Parathyroid adenoma (tissue), 2 donors: ENCODE data around the gene TNNT3.

ENCODE experiments used
- H2AFZ ChIP-seq: fragments of 300-600 bp; sonication (generic); one replicate; pipeline ENCODE4 v1.7.0; 2017; ENCODE audit warnings: antibody characterized with exemption, mild to moderate bottlenecking
- H3K27ac ChIP-seq: fragments of 300-600 bp; sonication (generic); one replicate; pipeline ENCODE4 v1.7.0; 2017
- H3K27me3 ChIP-seq: fragments of 300-600 bp; sonication (generic); one replicate; pipeline ENCODE4 v1.7.0; 2017; ENCODE audit warnings: low read length; ENCODE audit not compliant: control insufficient read depth, insufficient read depth
- H3K36me3 ChIP-seq: fragments of 300-600 bp; sonication (generic); one replicate; pipeline ENCODE4 v1.7.0; 2017; ENCODE audit warnings: low read length; ENCODE audit not compliant: control insufficient read depth, insufficient read depth
- H3K4me1 ChIP-seq: fragments of 300-600 bp; sonication (generic); one replicate; pipeline ENCODE4 v1.7.0; 2017; ENCODE audit warnings: control low read depth
- H3K4me2 ChIP-seq: fragments of 300-600 bp; sonication (generic); one replicate; pipeline ENCODE4 v1.7.0; 2017; ENCODE audit warnings: low read length
- H3K4me3 ChIP-seq: fragments of 300-600 bp; sonication (generic); one replicate; pipeline ENCODE4 v1.7.0; 2017; ENCODE audit warnings: low read depth, low read length
- H3K79me2 ChIP-seq: fragments of 300-600 bp; sonication (generic); one replicate; pipeline ENCODE4 v1.7.0; 2017; ENCODE audit warnings: control low read depth
- H3K9ac ChIP-seq: fragments of 300-600 bp; sonication (generic); one replicate; pipeline ENCODE4 v1.7.0; 2017; ENCODE audit warnings: mild to moderate bottlenecking
- H3K9me3 ChIP-seq: fragments of 300-600 bp; sonication (generic); one replicate; pipeline ENCODE4 v1.7.0; 2017; ENCODE audit warnings: low read length; ENCODE audit not compliant: control insufficient read depth
- TF ChIP-seq, protein P1 (sequence below): fragments of 300-600 bp; sonication (generic); IDR thresholded peaks from one replicate; pipeline ENCODE4 v1.7.0; 2017; ENCODE audit warnings: antibody characterized with exemption, mild to moderate bottlenecking
- donor health status: primary hyperparathyroidism.

Gene TNNT3

DNA sequence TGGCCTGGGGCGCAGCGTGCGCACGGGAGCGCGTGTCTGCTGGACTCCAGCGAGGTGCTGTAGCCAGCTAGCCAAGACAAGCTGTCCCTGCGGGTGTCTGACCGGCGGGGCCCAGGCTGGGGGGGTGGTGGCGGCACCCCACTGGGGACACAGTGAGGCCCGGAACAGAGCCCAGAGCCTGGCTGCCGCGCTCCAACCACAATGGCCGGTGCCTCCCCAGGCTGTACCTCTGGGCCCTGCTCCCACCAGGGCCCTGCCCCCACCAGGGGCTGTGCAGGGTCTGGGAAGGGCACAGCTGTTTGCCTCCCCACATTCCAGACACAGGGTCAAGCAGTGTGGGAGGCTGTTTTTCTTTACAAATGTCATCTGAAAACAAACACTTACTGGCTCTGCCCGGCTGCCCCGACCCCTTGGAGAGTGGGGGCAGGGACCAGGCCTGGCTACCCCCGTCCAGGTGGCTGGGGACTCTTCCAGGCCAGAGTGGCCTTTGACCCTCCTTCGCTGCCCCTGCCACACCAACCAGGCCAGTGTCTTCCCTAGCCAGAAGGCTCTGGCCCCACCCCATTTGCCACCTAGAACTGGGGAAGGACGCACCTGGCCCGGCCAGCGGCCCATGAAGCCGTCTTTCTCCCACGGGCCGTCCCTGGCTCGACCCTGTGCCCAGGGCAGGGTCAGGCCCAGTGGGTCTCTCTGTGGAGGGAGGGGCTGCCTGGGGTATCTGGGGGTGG, 63.5 kb downstream of the TNNT3 start:
- H3K27ac ChIP-seq, result no peak overlapping the region
- H3K79me2 ChIP-seq, result no peaks in the 10 kb centered on the region
- no peak overlapping the region for H3K9ac ChIP-seq
- no peak overlapping the region for H3K4me2 ChIP-seq
- TF ChIP-seq, protein P1, sequence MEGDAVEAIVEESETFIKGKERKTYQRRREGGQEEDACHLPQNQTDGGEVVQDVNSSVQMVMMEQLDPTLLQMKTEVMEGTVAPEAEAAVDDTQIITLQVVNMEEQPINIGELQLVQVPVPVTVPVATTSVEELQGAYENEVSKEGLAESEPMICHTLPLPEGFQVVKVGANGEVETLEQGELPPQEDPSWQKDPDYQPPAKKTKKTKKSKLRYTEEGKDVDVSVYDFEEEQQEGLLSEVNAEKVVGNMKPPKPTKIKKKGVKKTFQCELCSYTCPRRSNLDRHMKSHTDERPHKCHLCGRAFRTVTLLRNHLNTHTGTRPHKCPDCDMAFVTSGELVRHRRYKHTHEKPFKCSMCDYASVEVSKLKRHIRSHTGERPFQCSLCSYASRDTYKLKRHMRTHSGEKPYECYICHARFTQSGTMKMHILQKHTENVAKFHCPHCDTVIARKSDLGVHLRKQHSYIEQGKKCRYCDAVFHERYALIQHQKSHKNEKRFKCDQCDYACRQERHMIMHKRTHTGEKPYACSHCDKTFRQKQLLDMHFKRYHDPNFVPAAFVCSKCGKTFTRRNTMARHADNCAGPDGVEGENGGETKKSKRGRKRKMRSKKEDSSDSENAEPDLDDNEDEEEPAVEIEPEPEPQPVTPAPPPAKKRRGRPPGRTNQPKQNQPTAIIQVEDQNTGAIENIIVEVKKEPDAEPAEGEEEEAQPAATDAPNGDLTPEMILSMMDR, result no peak
- no peak overlapping the region for H3K4me3 ChIP-seq
- no peaks in the 10 kb centered on the region for H3K36me3 ChIP-seq
- H3K27me3 ChIP-seq, result no peaks in the 10 kb centered on the region
- no peaks in the 10 kb centered on the region for H3K4me1 ChIP-seq
- H2AFZ ChIP-seq, result no peak overlapping the region
- H3K9me3 ChIP-seq, result no peaks in the 10 kb centered on the region

DNA sequence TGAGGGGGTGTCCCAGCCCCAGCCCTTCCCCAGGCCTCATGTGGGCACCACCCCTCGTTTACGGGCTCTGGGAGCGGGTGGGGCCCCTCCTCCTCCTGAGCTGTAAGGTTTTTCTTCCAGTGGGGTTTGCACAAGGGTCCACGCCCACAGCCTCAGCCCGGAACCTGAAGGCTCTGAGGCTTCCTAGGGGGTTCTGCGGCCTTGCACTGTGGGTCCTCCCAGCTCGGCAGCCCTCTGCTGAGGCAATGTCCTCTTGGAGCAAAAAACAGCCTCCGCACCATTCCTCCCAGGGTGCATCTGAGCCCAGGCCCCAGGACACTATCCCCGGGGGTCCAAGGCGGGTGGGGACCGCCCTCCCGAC, 64.1 kb downstream of the TNNT3 start:
- H3K9me3 ChIP-seq, result no peaks in the 10 kb centered on the region
- no peaks in the 10 kb centered on the region for H3K4me1 ChIP-seq
- no peak overlapping the region for H3K4me2 ChIP-seq
- no peak overlapping the region for H3K4me3 ChIP-seq
- H3K9ac ChIP-seq, result no peak overlapping the region
- H2AFZ ChIP-seq, result no peak overlapping the region
- H3K36me3 ChIP-seq, result no peaks in the 10 kb centered on the region
- TF ChIP-seq, protein P1, result no peak
- no peak overlapping the region for H3K27ac ChIP-seq
- H3K27me3 ChIP-seq, result no peaks in the 10 kb centered on the region
- H3K79me2 ChIP-seq, result no peaks in the 10 kb centered on the region

DNA sequence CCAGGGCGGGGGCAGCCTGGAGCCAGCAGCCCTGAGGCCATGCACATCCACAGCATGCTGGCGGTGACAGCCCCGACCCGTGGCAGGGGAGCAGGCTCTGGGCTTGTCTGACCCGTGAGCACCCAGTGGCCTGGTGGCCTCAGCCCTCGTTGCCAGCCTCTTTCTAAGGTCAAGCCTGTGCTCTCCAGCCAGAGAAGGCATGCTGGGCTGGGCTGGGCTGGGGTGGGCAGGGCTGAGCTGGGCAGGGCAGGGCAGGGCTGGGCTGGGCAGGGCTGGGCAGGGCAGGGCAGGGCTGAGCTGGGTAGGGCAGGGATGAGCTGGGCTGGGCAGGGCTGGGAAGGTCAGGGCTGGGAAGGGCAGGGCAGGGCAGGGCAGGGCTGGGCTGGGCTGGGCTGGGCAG, 67.5 kb downstream of the TNNT3 start:
- no peaks in the 10 kb centered on the region for H3K79me2 ChIP-seq
- no peak overlapping the region for H3K27ac ChIP-seq
- TF ChIP-seq, protein P1, result no peak
- no peak overlapping the region for H2AFZ ChIP-seq
- no peaks in the 10 kb centered on the region for H3K9me3 ChIP-seq
- H3K27me3 ChIP-seq, result no peaks in the 10 kb centered on the region
- H3K4me2 ChIP-seq, result no peak overlapping the region
- no peaks in the 10 kb centered on the region for H3K4me1 ChIP-seq
- no peaks in the 10 kb centered on the region for H3K36me3 ChIP-seq
- no peak overlapping the region for H3K9ac ChIP-seq
- no peak overlapping the region for H3K4me3 ChIP-seq

DNA sequence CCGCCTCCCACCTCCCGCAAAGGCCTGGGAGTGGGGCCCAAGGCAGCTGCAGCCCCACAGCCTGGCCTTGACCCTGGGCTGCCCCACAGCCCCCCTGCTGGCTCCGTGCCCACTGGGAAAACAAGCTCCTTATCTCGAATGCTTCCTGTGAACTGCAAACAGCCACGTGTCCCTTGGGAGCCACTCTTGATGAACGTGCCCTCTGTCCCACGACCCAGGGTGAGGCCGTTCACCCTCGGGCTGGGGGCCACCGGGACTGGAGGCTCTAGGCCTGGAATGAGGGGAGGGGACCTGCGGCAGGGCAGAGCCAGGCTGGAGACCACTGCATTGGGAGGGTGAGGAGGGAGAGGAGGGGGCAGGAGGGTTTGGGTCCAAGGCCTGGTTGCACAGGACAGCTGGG, 68.7 kb downstream of the TNNT3 start:
- Histone ChIP-seq H3K4me1 (no peaks in the 10 kb centered on the region), H3K9me3 (no peaks in the 10 kb centered on the region), H2AFZ (no peak overlapping the region), H3K4me2 (no peak overlapping the region), H3K4me3 (no peak overlapping the region), H3K79me2 (no peaks in the 10 kb centered on the region), H3K27ac (no peak overlapping the region), H3K9ac (no peak overlapping the region), H3K36me3 (no peaks in the 10 kb centered on the region), H3K27me3 (no peaks in the 10 kb centered on the region)
- TF ChIP-seq, protein P1, result no peak
